Lung (tissue), 12 donors: Measurements from ENCODE around the gene GFPT2. TPM values are rescaled to one million over a fixed set of nuclear protein-coding genes. Genes with fewer than 3 reads are reported as not detected.

ENCODE experiments used
- ATAC-seq: fragments of 200-7000 bp; cut with Tn5 transposase; one replicate; pipeline ENCODE4 v1.9.1; 2020; ENCODE audit warnings: moderate number of reproducible peaks; ENCODE audit not compliant: insufficient read depth, low FRiP score
- DNase-seq, 3 donors: peaks; one replicate each; pipeline ENCODE4 v3.0.0-alpha.2; 2013 to 2017
- H3K27ac ChIP-seq, 2 donors: one replicate each; pipeline ENCODE4 v1.5.1; 2013; ENCODE audit warnings: mild to moderate bottlenecking in 2 of 2, moderate library complexity in 2 of 2, control low read depth in 1 of 2, inconsistent platforms in 1 of 2, low read depth in 1 of 2, low read length in 1 of 2
- H3K27me3 ChIP-seq, 3 donors: one replicate each; pipeline ENCODE4 v1.5.1; 2013; ENCODE audit warnings: low read length in 2 of 3; ENCODE audit not compliant: control insufficient read depth in 3 of 3, insufficient read depth in 3 of 3
- H3K36me3 ChIP-seq, 4 donors: one replicate each; pipeline ENCODE4 v1.5.1; 2013; ENCODE audit warnings: low read length in 4 of 4, mild to moderate bottlenecking in 1 of 4, moderate library complexity in 1 of 4; ENCODE audit not compliant: control insufficient read depth in 4 of 4, insufficient read depth in 4 of 4
- H3K4me1 ChIP-seq, 5 donors: one replicate each; pipeline ENCODE4 v1.5.1; 2013; ENCODE audit warnings: low read length in 5 of 5, mild to moderate bottlenecking in 2 of 5, moderate library complexity in 1 of 5; ENCODE audit not compliant: control insufficient read depth in 5 of 5, insufficient read depth in 5 of 5
- H3K4me3 ChIP-seq: one replicate; pipeline ENCODE4 v1.5.1; 2013; ENCODE audit warnings: mild to moderate bottlenecking, control low read depth, moderate library complexity
- H3K9ac ChIP-seq, 2 donors: one replicate each; pipeline ENCODE4 v1.5.1; 2013; ENCODE audit warnings: low read length in 2 of 2, control low read depth in 1 of 2; ENCODE audit not compliant: insufficient read depth in 1 of 2
- H3K9me3 ChIP-seq, 4 donors: one replicate each; pipeline ENCODE4 v1.5.1; 2013; ENCODE audit warnings: low read length in 3 of 4, mild to moderate bottlenecking in 1 of 4, moderate library complexity in 1 of 4; ENCODE audit not compliant: control insufficient read depth in 4 of 4, insufficient read depth in 3 of 4
- CTCF ChIP-seq: IDR thresholded peaks from 2 replicates; pipeline ENCODE4 v1.5.1; 2012; ENCODE audit warnings: mild to moderate bottlenecking; ENCODE audit errors: control extremely low read depth, extremely low read depth
- WGBS, 2 donors: extraction: QIAGEN DNeasy Blood & Tissue Kit; methylation state at CpG; one replicate each; pipeline ENCODE4 v1.1.7; 2013; 5-methylcytosine and 5-hydroxymethylcytosine counted together
- polyA plus RNA-seq, 2 donors: library from polyadenylated mRNA; stranded (reverse); fragments of 200-250 nt; gene quantifications; one replicate each; pipeline ENCODE4 v1.2.1, GENCODE V29; 2013
- total RNA-seq, 2 donors: library from RNA; depleted of rRNA in 1 of 2; stranded (reverse); fragments of >200 nt in 1 of 2; gene quantifications; one replicate each; pipeline ENCODE4 v1.2.1, GENCODE V29; 2014 to 2021
- donor health status: control.
- donor health status: control.
- donor health status: Bipolar disorder and iron deficiency.
- donor health status: healthy.
- donor health status: DM: yes; HTN: yes; CAD: no.

Gene GFPT2
- total and polyA plus RNA-seq, 4 donors = 11.1 to 26.6 (median 17.3) TPM

GRCh38 chr5:180395540-180396274, 42.6 kb upstream of the GFPT2 start:
- no peak for ATAC-seq
- no peak for DNase-seq
- no peak overlapping the region for H3K4me3 ChIP-seq
- H3K4me1 ChIP-seq = no peaks in the 10 kb centered on the region
- TF ChIP-seq CTCF = no peak
- no peaks in the 10 kb centered on the region for H3K36me3 ChIP-seq
- H3K27ac ChIP-seq = no peak overlapping the region
- H3K9ac ChIP-seq = no peak overlapping the region
- WGBS, 2 donors = 80 to 91% methylated on average over 16 of the region's 16 CpGs
- no peaks in the 10 kb centered on the region for H3K9me3 ChIP-seq
- no peaks in the 10 kb centered on the region for H3K27me3 ChIP-seq

GRCh38 chr5:180394031-180394636, 41.0 kb upstream of the GFPT2 start:
- no peak overlapping the region for H3K27ac ChIP-seq
- ATAC-seq (no peak), DNase-seq (no peak)
- H3K4me3 ChIP-seq = no peak overlapping the region
- WGBS, 2 donors = 91% methylated on average over 13 of the region's 13 CpGs
- H3K36me3 ChIP-seq = no peaks in the 10 kb centered on the region
- H3K9me3 ChIP-seq = no peaks in the 10 kb centered on the region
- no peaks in the 10 kb centered on the region for H3K27me3 ChIP-seq
- no peaks in the 10 kb centered on the region for H3K4me1 ChIP-seq
- TF ChIP-seq CTCF = no peak
- no peak overlapping the region for H3K9ac ChIP-seq

- DNase-seq (no peak), ATAC-seq (no peak)
- TF ChIP-seq CTCF = no peak
These were observed 38.1 kb upstream of the GFPT2 start for GRCh38 chr5:180391276-180391675.

More at GRCh38 chr5:180391276-180391675, 38.1 kb upstream of the GFPT2 start:
- Histone ChIP-seq H3K9ac (no peak overlapping the region), H3K27me3 (no peaks in the 10 kb centered on the region), H3K27ac (no peak overlapping the region), H3K9me3 (no peaks in the 10 kb centered on the region), H3K4me1 (no peaks in the 10 kb centered on the region), H3K36me3 (no peaks in the 10 kb centered on the region), H3K4me3 (no peak overlapping the region)
- WGBS, 2 donors = 86 to 92% methylated on average over 7 of the region's 7 CpGs
